ENCODE data around the gene SOX8. TPM values are rescaled to one million over a fixed set of nuclear protein-coding genes. Genes with fewer than 3 reads are reported as not detected.

SOX8 gene
- total and polyA plus RNA-seq, 4 donors = 0.33 to 4.0 (median 0.39) TPM

DNA sequence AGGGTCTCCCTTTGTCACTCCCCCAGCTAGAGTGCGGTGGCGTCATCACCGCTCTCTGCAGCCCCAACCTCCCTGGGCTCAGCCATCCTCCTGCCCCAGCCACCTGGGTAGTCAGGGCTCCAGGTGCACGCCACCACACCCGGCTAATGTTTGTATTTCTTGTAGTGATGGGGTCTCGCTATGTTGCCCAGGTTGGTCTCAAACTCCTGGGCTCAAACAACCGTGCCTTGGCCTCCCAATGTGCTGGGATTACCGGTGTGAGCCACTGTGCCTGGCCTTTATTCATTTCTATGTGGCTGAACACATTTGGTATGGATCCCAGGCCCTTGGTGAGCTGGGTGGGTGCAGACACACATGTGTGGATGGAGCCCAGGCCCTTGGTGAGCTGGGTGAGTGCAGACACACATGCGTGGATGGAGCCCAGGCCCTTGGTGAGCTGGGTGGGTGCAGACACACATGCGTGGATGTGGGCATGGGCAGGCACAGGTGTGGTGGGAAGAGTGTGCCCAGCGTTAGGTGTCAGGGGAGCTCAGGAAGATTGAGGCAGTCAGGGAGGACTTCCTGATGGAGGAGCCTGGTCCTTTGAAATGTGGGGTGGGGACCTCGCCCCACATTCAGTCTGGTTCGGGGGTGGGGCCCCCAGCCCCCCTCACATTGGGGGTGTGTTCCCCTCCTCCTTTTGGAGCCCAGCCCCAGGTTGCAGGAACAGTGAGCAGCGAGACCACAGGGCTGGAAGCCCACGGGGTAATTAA lies 37.1 kb downstream of the SOX8 start:
- no peaks in the 10 kb centered on the region for H3K36me3 ChIP-seq (ENCODE audit: control insufficient read depth in 4 of 4, insufficient read depth in 4 of 4, low read length in 4 of 4)
- peaks cover 0 to 13% (median 0%) of the 10 kb centered on the region in 3 donors for H3K27me3 ChIP-seq (ENCODE audit: control insufficient read depth in 3 of 3, insufficient read depth in 3 of 3, low read length in 2 of 3)
- no peak overlapping the region for H3K9ac ChIP-seq (ENCODE audit: insufficient read depth in 1 of 2, low read length in 2 of 2)
- TF ChIP-seq, protein P1, sequence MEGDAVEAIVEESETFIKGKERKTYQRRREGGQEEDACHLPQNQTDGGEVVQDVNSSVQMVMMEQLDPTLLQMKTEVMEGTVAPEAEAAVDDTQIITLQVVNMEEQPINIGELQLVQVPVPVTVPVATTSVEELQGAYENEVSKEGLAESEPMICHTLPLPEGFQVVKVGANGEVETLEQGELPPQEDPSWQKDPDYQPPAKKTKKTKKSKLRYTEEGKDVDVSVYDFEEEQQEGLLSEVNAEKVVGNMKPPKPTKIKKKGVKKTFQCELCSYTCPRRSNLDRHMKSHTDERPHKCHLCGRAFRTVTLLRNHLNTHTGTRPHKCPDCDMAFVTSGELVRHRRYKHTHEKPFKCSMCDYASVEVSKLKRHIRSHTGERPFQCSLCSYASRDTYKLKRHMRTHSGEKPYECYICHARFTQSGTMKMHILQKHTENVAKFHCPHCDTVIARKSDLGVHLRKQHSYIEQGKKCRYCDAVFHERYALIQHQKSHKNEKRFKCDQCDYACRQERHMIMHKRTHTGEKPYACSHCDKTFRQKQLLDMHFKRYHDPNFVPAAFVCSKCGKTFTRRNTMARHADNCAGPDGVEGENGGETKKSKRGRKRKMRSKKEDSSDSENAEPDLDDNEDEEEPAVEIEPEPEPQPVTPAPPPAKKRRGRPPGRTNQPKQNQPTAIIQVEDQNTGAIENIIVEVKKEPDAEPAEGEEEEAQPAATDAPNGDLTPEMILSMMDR (IDR thresholded peaks at IDR 0.05; ENCODE audit: control extremely low read depth, extremely low read depth) = no peak
- ATAC-seq (ENCODE audit: insufficient read depth, low FRiP score) = no peak
- 81 to 91% methylated on average over 15 of the region's 15 CpGs for WGBS, 2 donors
- H3K4me1 ChIP-seq (ENCODE audit: control insufficient read depth in 5 of 5, insufficient read depth in 5 of 5, low read length in 5 of 5) = peaks cover 0 to 8% (median 3%) of the 10 kb centered on the region in 5 donors
- no peaks in the 10 kb centered on the region for H3K9me3 ChIP-seq (ENCODE audit: control insufficient read depth in 4 of 4, insufficient read depth in 3 of 4, low read length in 3 of 4)
- no peak for DNase-seq
- no peak overlapping the region for H3K4me3 ChIP-seq
- H3K27ac ChIP-seq (ENCODE audit: low read depth in 1 of 2, low read length in 1 of 2) = no peak overlapping the region

DNA sequence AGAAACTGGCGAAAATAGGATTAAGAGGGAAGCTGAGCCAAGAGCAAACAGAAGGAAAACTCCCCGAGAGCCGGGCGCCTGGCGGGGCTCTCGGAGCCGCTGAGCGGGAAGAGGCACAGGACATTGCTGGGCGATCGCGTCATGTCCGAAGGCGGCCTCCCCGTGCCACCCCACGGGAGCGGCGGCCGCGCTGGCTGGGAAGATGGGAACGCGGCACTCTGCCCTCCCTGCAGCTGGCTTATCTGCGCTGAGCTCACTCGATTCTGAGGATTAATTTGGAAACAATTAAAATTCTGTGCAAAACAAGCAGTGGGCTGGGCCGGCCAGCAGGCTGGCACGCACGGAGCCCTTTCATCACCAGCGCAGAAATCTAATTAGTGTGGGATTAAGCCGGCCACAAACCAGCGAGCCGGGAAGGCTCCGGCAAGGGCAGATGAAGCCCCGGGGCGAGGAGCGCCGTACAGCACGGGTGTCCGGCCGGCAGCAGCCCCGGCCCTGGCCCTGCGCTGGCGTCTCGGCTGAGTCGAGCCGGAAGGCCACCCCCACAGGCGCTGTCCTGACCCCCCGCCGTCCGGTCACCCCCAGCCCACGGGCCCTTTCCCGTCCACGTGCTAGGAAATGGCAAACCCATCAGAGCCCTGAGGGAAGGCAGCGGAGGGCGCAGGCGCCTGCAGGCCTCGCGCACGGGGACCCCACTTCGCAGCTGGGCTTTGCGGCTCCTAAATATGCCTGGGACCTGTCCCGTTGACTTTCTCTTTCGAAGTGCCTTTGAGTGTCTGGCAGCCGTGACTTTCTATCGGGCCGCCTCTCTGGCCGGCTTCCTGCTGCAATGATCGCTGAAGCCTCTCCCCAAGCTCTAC lies 37.9 kb downstream of the SOX8 start:
- H3K4me3 ChIP-seq = no peak overlapping the region

DNA sequence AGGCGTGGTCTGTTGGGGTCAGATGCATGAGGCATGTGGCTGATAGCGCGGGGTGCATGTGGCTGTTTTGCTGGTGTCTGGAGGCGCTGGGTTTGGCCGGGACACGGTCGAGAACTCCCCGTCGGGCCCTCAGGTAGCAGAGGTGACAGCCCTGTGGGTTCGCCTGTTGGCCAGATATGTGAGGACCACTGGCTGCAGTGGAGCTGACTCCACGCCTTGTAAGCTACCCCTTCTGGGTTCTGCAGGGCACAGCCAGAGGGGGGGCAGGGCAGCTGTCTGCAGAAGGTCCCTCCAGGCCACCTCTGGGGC lies 38.5 kb downstream of the SOX8 start:
- peaks cover 0 to 13% (median 0%) of the 10 kb centered on the region in 3 donors for H3K27me3 ChIP-seq (ENCODE audit: control insufficient read depth in 3 of 3, insufficient read depth in 3 of 3, low read length in 2 of 3)
- DNase-seq (no peak), ATAC-seq (ENCODE audit: insufficient read depth, low FRiP score) (no peak)
- TF ChIP-seq, protein P1 (IDR thresholded peaks at IDR 0.05; ENCODE audit: control extremely low read depth, extremely low read depth) = no peak
- no peaks in the 10 kb centered on the region for H3K36me3 ChIP-seq (ENCODE audit: control insufficient read depth in 4 of 4, insufficient read depth in 4 of 4, low read length in 4 of 4)
- WGBS, 2 donors = 69 to 86% methylated on average over 11 of the region's 11 CpGs
- no peaks in the 10 kb centered on the region for H3K9me3 ChIP-seq (ENCODE audit: control insufficient read depth in 4 of 4, insufficient read depth in 3 of 4, low read length in 3 of 4)
- H3K4me3 ChIP-seq = no peak overlapping the region
- H3K9ac ChIP-seq (ENCODE audit: insufficient read depth in 1 of 2, low read length in 2 of 2) = no peak overlapping the region
- H3K27ac ChIP-seq (ENCODE audit: low read depth in 1 of 2, low read length in 1 of 2) = no peak overlapping the region
- H3K4me1 ChIP-seq (ENCODE audit: control insufficient read depth in 5 of 5, insufficient read depth in 5 of 5, low read length in 5 of 5) = peaks cover 0 to 7% (median 2%) of the 10 kb centered on the region in 5 donors

More for the DNA sequence above, 37.9 kb downstream of the SOX8 start:
- ATAC-seq (ENCODE audit: insufficient read depth, low FRiP score) (no peak), DNase-seq (peak; percentile 40 to 49 (median 41))
- no peak overlapping the region for H3K9ac ChIP-seq (ENCODE audit: insufficient read depth in 1 of 2, low read length in 2 of 2)
- no peak overlapping the region for H3K27ac ChIP-seq (ENCODE audit: low read depth in 1 of 2, low read length in 1 of 2)
- H3K4me1 ChIP-seq (ENCODE audit: control insufficient read depth in 5 of 5, insufficient read depth in 5 of 5, low read length in 5 of 5) = peaks cover 0 to 8% (median 3%) of the 10 kb centered on the region in 5 donors
- H3K9me3 ChIP-seq (ENCODE audit: control insufficient read depth in 4 of 4, insufficient read depth in 3 of 4, low read length in 3 of 4) = no peaks in the 10 kb centered on the region
- H3K36me3 ChIP-seq (ENCODE audit: control insufficient read depth in 4 of 4, insufficient read depth in 4 of 4, low read length in 4 of 4) = no peaks in the 10 kb centered on the region
- TF ChIP-seq, protein P1 (IDR thresholded peaks at IDR 0.05; ENCODE audit: control extremely low read depth, extremely low read depth) = no peak
- WGBS, 2 donors = 50 to 80% methylated on average over 66 of the region's 66 CpGs
- peaks cover 0 to 13% (median 0%) of the 10 kb centered on the region in 3 donors for H3K27me3 ChIP-seq (ENCODE audit: control insufficient read depth in 3 of 3, insufficient read depth in 3 of 3, low read length in 2 of 3)
